GM12878 (cell line): ENCODE data around the gene CD82. TPM values are rescaled to one million over a fixed set of nuclear protein-coding genes. Genes with fewer than 3 reads are reported as not detected.

ENCODE experiments used
- ATF7 ChIP-seq: fragments of 450-650 bp; IDR thresholded peaks from 2 replicates; pipeline ENCODE4 v1.6.1; 2016; ENCODE audit warnings: low read depth, mild to moderate bottlenecking
- BHLHE40 ChIP-seq, 2 experiments: fragments of 450-650 bp in 1 of 2; IDR thresholded peaks; 2 replicates each; pipeline ENCODE4 v1.6.1; 2011 to 2017; ENCODE audit warnings: low read depth in 2 of 2, borderline replicate concordance in 1 of 2, improper control_type of control experiment in 1 of 2, low read length in 1 of 2, mild to moderate bottlenecking in 1 of 2
- CTCF ChIP-seq, 3 experiments: IDR thresholded peaks in 2 of 3; conservative IDR thresholded peaks in 1 of 3; 2 replicates each; pipeline ENCODE4 v1.5.1; 2011; ENCODE audit warnings: low read depth in 3 of 3, low read length in 3 of 3, mild to moderate bottlenecking in 3 of 3, control low read depth in 2 of 3, moderate library complexity in 2 of 3, inconsistent platforms in 1 of 3, mixed read lengths in 1 of 3; ENCODE audit not compliant: control insufficient read depth in 2 of 3, insufficient read depth in 1 of 3; ENCODE audit errors: extremely low read depth in 1 of 3
- CUX1 ChIP-seq: IDR thresholded peaks from 2 replicates; pipeline ENCODE4 v1.6.1; 2012; ENCODE audit warnings: improper control_type of control experiment, low read depth, low read length; ENCODE audit not compliant: insufficient replicate concordance
- DPF2 ChIP-seq: fragments of 450-650 bp; IDR thresholded peaks from 2 replicates; pipeline ENCODE4 v1.6.1; 2017; ENCODE audit warnings: mild to moderate bottlenecking
- EED ChIP-seq: sonication (generic); IDR thresholded peaks from 2 replicates; pipeline ENCODE4 v1.6.1; 2016; ENCODE audit warnings: antibody characterized with exemption, low read depth
- FOS ChIP-seq: IDR thresholded peaks from 3 replicates; pipeline ENCODE4 v1.6.1; 2011; ENCODE audit warnings: borderline replicate concordance; ENCODE audit not compliant: insufficient read length; ENCODE audit errors: extremely low read depth
- GATAD2B ChIP-seq: fragments of 450-650 bp; conservative IDR thresholded peaks from 2 replicates; pipeline ENCODE4 v1.6.1; 2017; ENCODE audit warnings: low read depth, mild to moderate bottlenecking, moderate library complexity
- HCFC1 ChIP-seq: fragments of 150-350 bp; IDR thresholded peaks from 2 replicates; pipeline ENCODE4 v1.6.1; 2014; ENCODE audit warnings: low read length
- IKZF1 ChIP-seq: fragments of 450-650 bp; conservative IDR thresholded peaks from 2 replicates; pipeline ENCODE4 v1.6.1; 2017; ENCODE audit warnings: antibody characterized with exemption, mild to moderate bottlenecking
- IKZF2 ChIP-seq, 2 experiments: fragments of 450-650 bp; IDR thresholded peaks; 2 replicates each; pipeline ENCODE4 v1.6.1; 2017; ENCODE audit warnings: mild to moderate bottlenecking in 2 of 2, moderate library complexity in 2 of 2
- IRF5 ChIP-seq: fragments of 450-650 bp; IDR thresholded peaks from 2 replicates; pipeline ENCODE4 v1.6.1; 2017; ENCODE audit warnings: borderline replicate concordance
- KDM1A ChIP-seq: fragments of 200-600 bp; sonication (generic); IDR thresholded peaks from 2 replicates; pipeline ENCODE4 v1.6.1; 2016; ENCODE audit warnings: borderline replicate concordance
- NFYB ChIP-seq: IDR thresholded peaks from 2 replicates; pipeline ENCODE4 v1.6.1; 2011; ENCODE audit warnings: low read depth, mild to moderate bottlenecking, low read length, improper control_type of control experiment, moderate library complexity; ENCODE audit not compliant: insufficient read depth
- NR2F1 ChIP-seq: fragments of 450-650 bp; conservative IDR thresholded peaks from 2 replicates; pipeline ENCODE4 v1.6.1; 2017; ENCODE audit warnings: mild to moderate bottlenecking
- PAX5 ChIP-seq: IDR thresholded peaks from 2 replicates; pipeline ENCODE4 v1.6.1; 2011; ENCODE audit warnings: low read depth, low read length, borderline replicate concordance
- POLR2AphosphoS5 ChIP-seq: IDR thresholded peaks from 2 replicates; pipeline ENCODE4 v1.6.1; 2011; ENCODE audit warnings: mild to moderate bottlenecking, low read length, inconsistent platforms
- RAD21 ChIP-seq: IDR thresholded peaks from 2 replicates; pipeline ENCODE4 v1.6.1; 2011; ENCODE audit warnings: mild to moderate bottlenecking, low read depth, low read length, moderate library complexity; ENCODE audit not compliant: insufficient read depth
- SMC3 ChIP-seq: IDR thresholded peaks from 2 replicates; pipeline ENCODE4 v1.6.1; 2011; ENCODE audit warnings: low read length, improper control_type of control experiment, borderline replicate concordance
- SP1 ChIP-seq: IDR thresholded peaks from one replicate; pipeline ENCODE4 v1.6.1; 2011; ENCODE audit warnings: low read depth, low read length
- SREBF2 ChIP-seq: IDR thresholded peaks from 2 replicates; pipeline ENCODE4 v1.6.1; 2012; ENCODE audit warnings: mild to moderate bottlenecking, low read length
- TBL1XR1 ChIP-seq: IDR thresholded peaks from 2 replicates; pipeline ENCODE4 v1.6.1; 2012; ENCODE audit warnings: low read depth, low read length, improper control_type of control experiment
- ZBED1 ChIP-seq: IDR thresholded peaks from 2 replicates; pipeline ENCODE4 v1.6.1; 2016; ENCODE audit warnings: borderline replicate concordance
- polyA plus RNA-seq, 11 experiments: library from polyadenylated mRNA; depleted of rRNA in 4 of 11; unstranded in 6 of 11; stranded (reverse) in 5 of 11; fragments of >200 nt; fragmentation: Nextera tagmentation in 4 of 11; fragmentation: Illumina TruSeq in 1 of 11; extraction: Ambion mirVana in 4 of 11; extraction: Trizol in 1 of 11; gene quantifications; 1 replicate in 1 of 11; 2 replicates in 10 of 11; pipeline versions ENCODE4 v1.2.1 to v1.2.3, GENCODE V29; 2011 to 2016; ENCODE audit warnings: inconsistent platforms in 2 of 11, missing spikeins in 2 of 11, low read depth in 1 of 11
- total RNA-seq, 4 experiments: library from RNA; depleted of rRNA in 3 of 4; stranded (reverse); fragments of >200 nt in 3 of 4; fragmentation: Illumina TruSeq in 1 of 4; extraction: Trizol in 1 of 4; gene quantifications; 2 replicates each; pipeline versions ENCODE4 v1.2.1 to v1.2.3, GENCODE V29; 2013 to 2021

Gene CD82
- total and polyA plus RNA-seq, 10 of the 15 experiments (the other 5 are each of a cell fraction or from before 2014, with no cell fraction given), result 5.2 to 180 (median 84.7) TPM

- TF ChIP-seq RAD21 (no peak), CUX1 (no peak), POLR2AphosphoS5 (no peak), SP1 (no peak), BHLHE40 (IDR thresholded peaks at IDR 0.05; ENCODE audit: borderline replicate concordance in 1 of 2, low read depth in 2 of 2, low read length in 1 of 2) (peak in 1 of 2 experiments; percentile 26; a peak in 1 of 4 replicates), NR2F1 (peak; percentile 59; the same call in 1 of the 2 replicates), SMC3 (no peak), IKZF1 (0 out of 2 replicates have a peak, but pooled peaks have one; percentile 24), SREBF2 (no peak), IKZF2 (IDR thresholded peaks at IDR 0.05) (peak; percentile 41; a peak in 2 of 4 replicates), CTCF (IDR thresholded peaks at IDR 0.05 in 2 of 3, conservative IDR thresholded peaks at IDR 0.05 in 1 of 3; ENCODE audit: control insufficient read depth in 2 of 3, extremely low read depth in 1 of 3, insufficient read depth in 1 of 3, low read depth in 3 of 3, low read length in 3 of 3) (no peak), HCFC1 (no peak), KDM1A (no peak), GATAD2B (no peak; the same call in 1 of the 2 replicates), ZBED1 (no peak), IRF5 (no peak), NFYB (peak; percentile 78), TBL1XR1 (no peak), FOS (no peak), DPF2 (0 out of 2 replicates have a peak, but pooled peaks have one; percentile 24), EED (0 out of 2 replicates have a peak, but pooled peaks have one; percentile 17), ATF7 (no peak), PAX5 (no peak; the same call in 1 of the 2 replicates)
Observed at GRCh38 chr11:44627911-44628729, 62.7 kb downstream of the CD82 start (continued).
